ENCODE measurements around the gene GPR33. TPM values are rescaled to one million over a fixed set of nuclear protein-coding genes. Genes with fewer than 3 reads are reported as not detected.

Gene GPR33
- total and polyA plus RNA-seq, 2 of the 8 experiments (the other 6 are each of a cell fraction or from before 2014, with no cell fraction given) = not detected

- WGBS, 2 experiments (ENCODE audit: extremely low coverage in 1 of 2, insufficient coverage in 1 of 2, insufficient read length in 1 of 2, insufficient replicate concordance in 2 of 2, low coverage in 1 of 2, low lambda C conversion rate in 2 of 2, missing lambda C conversion rate in 1 of 2) = 75% methylated on average over 3 of the region's 3 CpGs; no CpG with 5 or more reads in 1 of the 2 experiments
- Histone ChIP-seq H3K79me2 (ENCODE audit: control insufficient read depth in 1 of 2, insufficient read depth in 2 of 2, low read length in 2 of 2) (no peaks in the 10 kb centered on the region), H2AK5ac (ENCODE audit: low read depth, low read length) (no peak overlapping the region)
- TF ChIP-seq BACH1 (IDR thresholded peaks at IDR 0.05; ENCODE audit: low read length) (no peak), POU5F1 (IDR thresholded peaks at IDR 0.05; ENCODE audit: low read depth, low read length) (no peak), SAP30 (IDR thresholded peaks at IDR 0.05; ENCODE audit: insufficient read depth, insufficient replicate concordance, low read length) (no peak), TCF12 (IDR thresholded peaks at IDR 0.05; ENCODE audit: low read depth, low read length) (no peak), KDM5A (IDR thresholded peaks at IDR 0.05; ENCODE audit: low read length) (no peak), POLR2A (IDR thresholded peaks at IDR 0.05; ENCODE audit: control extremely low read depth in 1 of 2, low read depth in 2 of 2, low read length in 2 of 2) (no peak), SIX5 (IDR thresholded peaks at IDR 0.05; ENCODE audit: low read depth, low read length) (no peak), POLR2AphosphoS5 (IDR thresholded peaks at IDR 0.05; ENCODE audit: low read depth, low read length) (no peak), HDAC2 (IDR thresholded peaks at IDR 0.05; ENCODE audit: borderline replicate concordance in 1 of 2, low read depth in 2 of 2, low read length in 2 of 2) (no peak), GTF2F1 (IDR thresholded peaks at IDR 0.05; ENCODE audit: borderline replicate concordance, low read depth, low read length) (no peak), BCL11A (IDR thresholded peaks at IDR 0.05; ENCODE audit: low read depth in 2 of 2, low read length in 2 of 2) (no peak), CREB1 (IDR thresholded peaks at IDR 0.05) (no peak), RFX5 (IDR thresholded peaks at IDR 0.05; ENCODE audit: borderline replicate concordance, low read depth, low read length) (no peak), ASH2L (IDR thresholded peaks at IDR 0.05; ENCODE audit: low read length) (no peak), SP1 (IDR thresholded peaks at IDR 0.05; ENCODE audit: low read depth, low read length) (no peak), MAX (IDR thresholded peaks at IDR 0.05) (no peak)
Measured at GRCh38 chr14:31484754-31485153, 3.1 kb downstream of the GPR33 start.

More at GRCh38 chr14:31484754-31485153, 3.1 kb downstream of the GPR33 start:
- no peak for FAIRE-seq
- POLR2A ChIA-PET (ENCODE audit: partially characterized antibody) = no interaction called here
- H3K56ac ChIP-seq (replicated peaks; ENCODE audit: insufficient read length, low read depth, low read length) = no peak overlapping the region
- H4K8ac ChIP-seq (ENCODE audit: extremely low read depth, insufficient read depth, low read length) = no peak overlapping the region
- H3K4ac ChIP-seq (replicated peaks; ENCODE audit: insufficient read length, low read depth, low read length) = no peak overlapping the region
- no peak overlapping the region for H3K14ac ChIP-seq (ENCODE audit: insufficient read length)
- H3K4me2 ChIP-seq (ENCODE audit: insufficient read depth in 1 of 2, low read depth in 2 of 2, low read length in 2 of 2) = no peak overlapping the region
- no peak overlapping the region for H2BK5ac ChIP-seq (ENCODE audit: low read depth, low read length)
- H3K9ac ChIP-seq (replicated peaks in 1 of 4; ENCODE audit: extremely low read depth in 1 of 4, low read depth in 3 of 4, low read length in 3 of 4) = no peak overlapping the region
- H2BK20ac ChIP-seq (ENCODE audit: low read length) = no peak overlapping the region
- H2BK15ac ChIP-seq (ENCODE audit: low read length) = no peak overlapping the region
- no peak overlapping the region for H3K18ac ChIP-seq (ENCODE audit: extremely low read depth, low read length)
- H2BK12ac ChIP-seq (ENCODE audit: low read depth, low read length) = no peak overlapping the region
- no peaks in the 10 kb centered on the region for H3K9me3 ChIP-seq (ENCODE audit: insufficient read depth in 2 of 2, low read depth in 1 of 2, low read length in 1 of 2)
- H3K79me1 ChIP-seq (ENCODE audit: low read depth, low read length) = no peaks in the 10 kb centered on the region
- H3K27me3 ChIP-seq (replicated peaks in 1 of 4; ENCODE audit: control insufficient read depth in 3 of 4, extremely low read depth in 1 of 4, insufficient read depth in 3 of 4, low read length in 3 of 4) = no peaks in the 10 kb centered on the region
- no peak overlapping the region for H3K23ac ChIP-seq (ENCODE audit: insufficient read length)
- no peak overlapping the region for H4K5ac ChIP-seq (ENCODE audit: insufficient read length, low read depth, low read length)
- H3K27ac ChIP-seq (ENCODE audit: low read depth, low read length) = no peak overlapping the region
- CTCF ChIA-PET (ENCODE audit: partially characterized antibody) = interaction anchor here (0.7 kb wide), 1 partner anchor 9 kb away, joined by 3 read pairs; no protein-coding TSS in a partner anchor
- no peaks in the 10 kb centered on the region for H3K4me1 ChIP-seq (replicated peaks in 1 of 4; ENCODE audit: control insufficient read depth in 3 of 4, insufficient read depth in 4 of 4, low read length in 3 of 4)
- H4K91ac ChIP-seq (replicated peaks; ENCODE audit: insufficient read length, low read length) = no peak overlapping the region
- H2AFZ ChIP-seq (ENCODE audit: low read length) = no peak overlapping the region
- H2BK120ac ChIP-seq (replicated peaks; ENCODE audit: low read depth, low read length) = no peak overlapping the region
- H3K36me3 ChIP-seq (ENCODE audit: control insufficient read depth in 2 of 4, insufficient read depth in 4 of 4, low read length in 3 of 4) = no peaks in the 10 kb centered on the region
- no peak for DNase-seq (ENCODE audit: low read depth in 1 of 2, low spot score in 2 of 2)
- no peak overlapping the region for H3K4me3 ChIP-seq (ENCODE audit: extremely low read depth in 1 of 4, insufficient read depth in 2 of 4, low read depth in 3 of 4, low read length in 4 of 4)
- peaks cover 2% of the 10 kb centered on the region; the same call in 1 of the 2 replicates for H3K23me2 ChIP-seq (ENCODE audit: low read depth, low read length)
- no peaks in the 10 kb centered on the region for H4K20me1 ChIP-seq (replicated peaks in 1 of 2; ENCODE audit: control insufficient read depth in 1 of 2, insufficient read depth in 2 of 2, low read length in 2 of 2)

Data from H1 (cell line).